HepG2 (cell line): Measurements from ENCODE around the gene TGFB2. TPM values are rescaled to one million over a fixed set of nuclear protein-coding genes. Genes with fewer than 3 reads are reported as not detected.
A peak's percentile ranks its signal among the peaks of the same experiment; 100 is the strongest.

Source experiments
- ATAC-seq: fragments of 200-7000 bp; cut with Tn5 transposase; 3 replicates; pipeline ENCODE4 v1.9.1; 2020; ENCODE audit warnings: mild to moderate bottlenecking, moderate library complexity
- BruUV-seq: library from RNA; stranded (reverse); fragments of 400-500 nt; replicated peaks from 2 replicates; lab custom pipeline; 2021; lab: Mats Ljungman, UMichigan
- CTCF ChIA-PET: fragments of 300-600 bp; formaldehyde crosslinking; extraction: SDS; loops from one replicate; lab custom pipeline; 2021; ENCODE audit warnings: low total read pairs, inconsistent platforms, low intra/inter-chr PET ratio; lab: Yijun Ruan, JAX
- POLR2A ChIA-PET: fragments of 350-600 bp; sonication (Branson Sonifier 250); formaldehyde crosslinking; loops from one replicate; lab custom pipeline; 2020; ENCODE audit warnings: antibody characterized with exemption, inconsistent platforms; lab: Yijun Ruan, JAX
- DNase-seq: peaks from one replicate; pipeline ENCODE4 v3.0.0-alpha.2; 2015; ENCODE audit warnings: low spot score
- FAIRE-seq: peaks from 3 replicates; lab custom pipeline; 2011; peaks lifted over from hg19 to GRCh38; lab: Jason Lieb, UNC
- H2AFZ ChIP-seq: one replicate; pipeline ENCODE4 v1.6.1; 2011; ENCODE audit warnings: low read length, inconsistent platforms
- H3K27ac ChIP-seq: fragments of 300-600 bp; 3 replicates; pipeline ENCODE4 v1.8.0; 2011; ENCODE audit warnings: mixed run types, mild to moderate bottlenecking, mixed read lengths, low read length, inconsistent platforms; ENCODE audit not compliant: insufficient read depth; ENCODE audit errors: extremely low read length
- H3K27me3 ChIP-seq, 2 experiments: fragments of 200-600 bp in 1 of 2; 2 replicates in 1 of 2; 3 replicates in 1 of 2; pipeline versions ENCODE4 v1.6.0 to v1.8.0; 2011; ENCODE audit warnings: low read length in 2 of 2, mild to moderate bottlenecking in 2 of 2, moderate library complexity in 2 of 2, inconsistent platforms in 1 of 2; ENCODE audit not compliant: insufficient read depth in 2 of 2, control insufficient read depth in 1 of 2
- H3K36me3 ChIP-seq, 2 experiments: fragments of 200-600 bp in 1 of 2; replicated peaks in 1 of 2; 2 replicates in 1 of 2; 3 replicates in 1 of 2; pipeline versions ENCODE4 v1.5.1 to v1.8.0; 2011; ENCODE audit warnings: low read length in 2 of 2, inconsistent platforms in 1 of 2; ENCODE audit not compliant: insufficient read depth in 2 of 2, control insufficient read depth in 1 of 2
- H3K4me1 ChIP-seq: 2 replicates; pipeline ENCODE4 v1.5.1; 2012; ENCODE audit warnings: low read length, inconsistent platforms; ENCODE audit not compliant: insufficient read depth
- H3K4me2 ChIP-seq: 2 replicates; pipeline ENCODE4 v1.6.0; 2011; ENCODE audit warnings: low read depth, low read length, inconsistent platforms
- H3K4me3 ChIP-seq, 3 experiments: fragments of 200-600 bp in 1 of 3; sonication (generic), shearing (Covaris generic) in 1 of 3; replicated peaks in 1 of 3; 2 replicates each; pipeline ENCODE4 v1.5.1; 2011 to 2016; ENCODE audit warnings: low read length in 3 of 3, inconsistent platforms in 2 of 3, low read depth in 2 of 3, mild to moderate bottlenecking in 2 of 3, control low read depth in 1 of 3, mixed read lengths in 1 of 3; ENCODE audit not compliant: insufficient read depth in 1 of 3
- H3K79me2 ChIP-seq: one replicate; pipeline ENCODE4 v1.6.1; 2011; ENCODE audit warnings: low read length, inconsistent platforms; ENCODE audit not compliant: insufficient read depth
- H3K9ac ChIP-seq: 2 replicates; pipeline ENCODE4 v1.6.0; 2011; ENCODE audit warnings: mild to moderate bottlenecking, low read depth, low read length, inconsistent platforms; ENCODE audit not compliant: insufficient read depth
- H3K9me3 ChIP-seq: 2 replicates; pipeline ENCODE4 v1.5.1; 2012; ENCODE audit warnings: mild to moderate bottlenecking, low read length
- H4K20me1 ChIP-seq: 2 replicates; pipeline ENCODE4 v1.6.0; 2011; ENCODE audit warnings: inconsistent platforms, mild to moderate bottlenecking, low read length, moderate library complexity; ENCODE audit not compliant: insufficient read depth
- ADNP ChIP-seq: sonication (generic); formaldehyde crosslinking; IDR thresholded peaks from 2 replicates; pipeline ENCODE4 v1.4.0; 2020; ENCODE audit warnings: missing genetic modification reagents
- AGO2 ChIP-seq: fragments of 200-400 bp; formaldehyde crosslinking; optimal IDR thresholded peaks from 2 replicates; pipeline ENCODE3; 2017; ENCODE audit warnings: mild to moderate bottlenecking, low read depth, low read length, moderate library complexity
- THAP11 ChIP-seq: IDR thresholded peaks from 2 replicates; pipeline ENCODE4 v1.6.1; 2016; ENCODE audit warnings: missing biosample characterization, missing genetic modification reagents
- WGBS: methylation state at CpG from one replicate; pipeline ENCODE4 v1.1.6; 2017; ENCODE audit warnings: low lambda C conversion rate; 5-methylcytosine and 5-hydroxymethylcytosine counted together
- in situ Hi-C: cut with HindIII; loops from 2 replicates; pipeline ENCODE4 v1.10.0; 2017; ENCODE audit warnings: low pct_unique_long_range_greater_than_20kb; ENCODE audit not compliant: extremely low pct_ligation_motif_present
- intact Hi-C: fragments of 100-400 bp; cut with micrococcal nuclease; formaldehyde crosslinking; loops from one replicate; pipeline ENCODE4 v1.10.0; 2022; ENCODE audit not compliant: unreplicated experiment
- polyA plus RNA-seq, 8 experiments: library from polyadenylated mRNA; depleted of rRNA in 3 of 8; stranded (reverse) in 7 of 8; unstranded in 1 of 8; fragments of >200 nt; fragmentation: Illumina TruSeq in 4 of 8; extraction: Trizol in 4 of 8; gene quantifications; 2 replicates each; pipeline versions ENCODE4 v1.2.1 to v1.2.3, GENCODE V29; 2011 to 2016; ENCODE audit warnings: low read depth in 4 of 8, missing spikeins in 1 of 8, mixed read lengths in 1 of 8; ENCODE audit not compliant: insufficient read depth in 1 of 8
- total RNA-seq, 5 experiments: library from RNA; depleted of rRNA; stranded (reverse); fragments of >200 nt; fragmentation: Illumina TruSeq; extraction: Trizol; gene quantifications; 2 replicates each; pipeline ENCODE4 v1.2.3, GENCODE V29; 2016; ENCODE audit warnings: low read depth in 1 of 5

TGFB2 gene
- total and polyA plus RNA-seq, 2 of the 13 experiments (the other 11 are each of a cell fraction or from before 2014, with no cell fraction given): 0.07 TPM; not detected in 1

- no peak for FAIRE-seq
- Histone ChIP-seq H3K27ac (no peak overlapping the region), H3K36me3 (peaks cover 5 to 13% of the 10 kb centered on the region in 2 experiments; a peak in 3 of 5 replicates), H3K4me3 (no peak overlapping the region), H3K9me3 (no peaks in the 10 kb centered on the region), H3K4me2 (no peak overlapping the region), H3K4me1 (no peaks in the 10 kb centered on the region), H3K9ac (no peak overlapping the region), H3K27me3 (no peaks in the 10 kb centered on the region), H2AFZ (no peak overlapping the region), H3K79me2 (no peaks in the 10 kb centered on the region), H4K20me1 (no peaks in the 10 kb centered on the region)
- ATAC-seq: peak; percentile 39; the same call in 2 of the 3 replicates
- DNase-seq: no peak
- intact Hi-C loops (no loop called here), in situ Hi-C loops (no loop called here)
- BruUV-seq: no TSS peak
- WGBS: 88% methylated on average over 9 of the region's 21 CpGs
- TF ChIP-seq AGO2 (peak; percentile 57), ADNP (CRISPR knock-in tag) (no peak)
- ChIA-PET CTCF (no interaction called here), POLR2A (no interaction called here)
Observed at GRCh38 chr1:218323568-218324225, 21.4 kb upstream of the TGFB2 start.

GRCh38 chr1:218324226-218324580, 20.9 kb upstream of the TGFB2 start:
- TF ChIP-seq THAP11: no peak
- peak; percentile 31 for TF ChIP-seq AGO2
- TF ChIP-seq, all 625 proteins: peak for 1
- no peak overlapping the region for H2AFZ ChIP-seq
- POLR2A ChIA-PET: no interaction called here
- ATAC-seq: no peak; the same call in 2 of the 3 replicates
- no peak for DNase-seq
- BruUV-seq: no TSS peak
- in situ Hi-C loops: no loop called here
- H3K4me3 ChIP-seq: no peak overlapping the region
- CTCF ChIA-PET: no interaction called here
- H4K20me1 ChIP-seq: no peaks in the 10 kb centered on the region
- 98% methylated on average over 6 of the region's 20 CpGs for WGBS
- no peak overlapping the region for H3K4me2 ChIP-seq
- no peaks in the 10 kb centered on the region for H3K4me1 ChIP-seq
- intact Hi-C loops: no loop called here
- FAIRE-seq: no peak
- no peak overlapping the region for H3K27ac ChIP-seq
- H3K9ac ChIP-seq: no peak overlapping the region
- peaks cover 5 to 13% of the 10 kb centered on the region in 2 experiments; a peak in 3 of 5 replicates for H3K36me3 ChIP-seq
- no peaks in the 10 kb centered on the region for H3K79me2 ChIP-seq
- H3K9me3 ChIP-seq: no peaks in the 10 kb centered on the region
- H3K27me3 ChIP-seq: no peaks in the 10 kb centered on the region
